NCI-H524 treated with DMSO at 0.1 percent for 48 hours (cell line): ENCODE measurements around the gene SHROOM3.

ENCODE experiments used
- DNase-seq: peaks from one replicate; lab custom pipeline; 2025; lab: John Stamatoyannopoulos, UW

SHROOM3 gene

DNA sequence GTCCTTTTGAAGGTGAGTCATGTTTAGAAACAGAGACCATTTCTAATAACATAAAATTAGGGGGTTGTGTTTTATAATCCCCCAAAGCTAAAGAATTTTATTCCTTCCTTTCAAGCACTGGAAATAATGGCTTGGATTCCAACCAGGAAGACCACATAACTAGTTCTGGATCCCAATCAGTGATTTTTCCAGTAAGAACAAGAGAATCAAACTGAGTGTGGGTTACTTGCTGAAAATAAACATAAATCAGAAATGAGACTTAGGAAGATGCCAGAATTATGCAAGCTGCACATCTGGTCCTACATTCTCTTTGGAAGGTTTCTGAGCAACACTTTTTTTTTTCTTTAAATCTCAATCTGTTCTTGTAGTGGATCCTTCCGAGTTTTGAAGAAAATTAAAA is 386.6 kb downstream of the SHROOM3 start:
- DNase-seq: no peak

GRCh38 chr4:76822303-76822702 is 387.3 kb downstream of the SHROOM3 start:
- DNase-seq: no peak

DNA sequence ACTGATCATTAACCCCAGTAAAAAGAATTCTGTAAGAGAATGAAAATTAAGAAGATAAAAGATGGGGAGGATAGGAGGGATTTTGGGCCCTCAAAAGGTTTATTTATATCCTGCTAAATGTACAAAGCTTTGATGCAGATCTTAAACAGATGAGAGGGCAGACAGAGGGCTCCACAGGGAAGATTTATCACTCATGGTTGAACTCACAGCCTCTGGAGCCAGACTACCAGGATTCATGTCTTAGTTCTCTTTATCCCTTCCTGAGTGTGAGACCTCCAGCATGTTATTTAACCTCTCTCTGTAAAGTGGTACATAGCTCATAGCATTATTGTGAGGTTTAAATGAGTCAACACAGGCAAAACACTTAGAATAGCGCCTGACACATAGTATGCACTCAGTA is 388.5 kb downstream of the SHROOM3 start:
- DNase-seq: no peak

GRCh38 chr4:76830612-76830963 is 395.6 kb downstream of the SHROOM3 start:
- no peak for DNase-seq

DNA sequence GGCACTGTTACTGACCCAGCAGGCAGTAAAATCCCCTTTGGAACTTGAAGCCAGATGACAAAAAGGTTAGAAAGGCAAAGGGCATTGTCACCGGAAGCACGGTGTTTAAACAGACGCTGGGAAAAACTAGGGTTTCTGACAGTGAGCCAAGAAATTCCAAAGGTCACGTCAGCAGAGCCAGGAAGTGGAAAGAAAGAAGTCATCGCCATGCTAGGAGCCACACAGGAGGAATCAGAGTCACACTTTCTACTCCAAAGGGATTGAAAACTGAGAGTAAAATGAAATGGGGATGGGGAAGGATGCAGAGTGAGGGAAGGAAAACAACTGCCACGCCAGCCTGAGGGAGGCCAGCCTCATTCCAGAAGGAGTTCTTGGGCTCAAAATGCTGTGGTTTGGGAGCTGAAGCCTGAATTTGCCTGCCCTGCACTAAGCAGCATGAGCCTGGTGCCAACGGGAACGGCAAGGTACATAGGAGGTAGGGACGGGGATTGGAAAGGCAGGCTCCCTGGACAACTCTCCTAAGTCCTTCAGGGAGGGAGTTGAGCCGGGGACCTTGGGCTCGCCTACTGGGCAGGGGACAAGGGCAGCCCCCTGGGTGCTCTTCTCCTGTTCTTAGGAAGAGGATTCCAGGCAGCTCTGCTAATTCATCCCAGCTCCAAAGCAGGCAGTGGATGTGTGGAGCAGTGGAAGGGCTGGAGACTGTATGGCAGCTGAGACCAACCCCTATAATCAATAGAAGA is 396.1 kb downstream of the SHROOM3 start:
- no peak for DNase-seq

GRCh38 chr4:76831711-76832373 is 396.8 kb downstream of the SHROOM3 start:
- no peak for DNase-seq
